Stimulated activated CD4-positive, alpha-beta T cell treated with anti-CD3 and anti-CD28 coated beads, Interleukin-12 subunit alpha, Interleukin-12 subunit beta, amount 100 ng/mL, for 24 hours (primary cell): Measurements from ENCODE around the gene UGT2A2.

Experiments
- DNase-seq, 2 experiments: peaks; one replicate each; pipeline ENCODE4 v3.0.0-alpha.2; 2020; ENCODE audit warnings: low read depth in 2 of 2

Gene UGT2A2

GRCh38 chr4:69576251-69576877, 63.1 kb downstream of the UGT2A2 start:
- DNase-seq, result no peak

GRCh38 chr4:69568787-69569186, 70.7 kb downstream of the UGT2A2 start:
- DNase-seq, result no peak

- no peak for DNase-seq
Measured at GRCh38 chr4:69563424-69563823, 76.0 kb downstream of the UGT2A2 start.

GRCh38 chr4:69549651-69550050, 89.8 kb downstream of the UGT2A2 start:
- DNase-seq, result no peak

- no peak for DNase-seq
Measured at GRCh38 chr4:69546134-69546765, 93.2 kb downstream of the UGT2A2 start.
